Measurements from ENCODE around the gene EPHA5.

- TF ChIP-seq CTCF (IDR thresholded peaks at IDR 0.05) (no peak), POLR2A (IDR thresholded peaks at IDR 0.05) (no peak)
Observed at GRCh38 chr4:65538571-65538970, 131.7 kb downstream of the EPHA5 start.
